Loucy (cell line): ENCODE data around the gene PET117.
A peak's percentile ranks its signal among the peaks of the same experiment; 100 is the strongest.

Experiments used
- H2AFZ ChIP-seq: fragments of 200-600 bp; sonication (generic); 2 replicates; pipeline ENCODE4 v1.6.0; 2016; ENCODE audit warnings: antibody characterized with exemption, mild to moderate bottlenecking, low read length, moderate library complexity
- H3F3A ChIP-seq: fragments of 200-600 bp; 2 replicates; pipeline ENCODE4 v1.6.0; 2016; ENCODE audit warnings: antibody characterized with exemption, low read depth, mild to moderate bottlenecking
- H3K27me3 ChIP-seq: fragments of 200-600 bp; sonication (generic); 2 replicates; pipeline ENCODE4 v1.6.1; 2014; ENCODE audit warnings: low read length, mild to moderate bottlenecking; ENCODE audit not compliant: insufficient read depth, poor library complexity, severe bottlenecking
- H3K36me3 ChIP-seq: fragments of 200-600 bp; sonication (generic); 2 replicates; pipeline ENCODE4 v1.6.1; 2016; ENCODE audit warnings: low read length; ENCODE audit not compliant: insufficient read depth
- H3K4me1 ChIP-seq: fragments of 200-600 bp; sonication (generic); 2 replicates; pipeline ENCODE4 v1.5.1; 2014; ENCODE audit warnings: low read length, mild to moderate bottlenecking; ENCODE audit not compliant: insufficient read depth, poor library complexity, severe bottlenecking
- H3K4me2 ChIP-seq: fragments of 200-600 bp; sonication (generic); 2 replicates; pipeline ENCODE4 v1.6.0; 2014; ENCODE audit warnings: antibody characterized with exemption, low read length, low read depth, mild to moderate bottlenecking; ENCODE audit not compliant: poor library complexity, severe bottlenecking
- H3K4me3 ChIP-seq: fragments of 200-600 bp; sonication (generic); 2 replicates; pipeline ENCODE4 v1.5.1; 2014; ENCODE audit warnings: low read length, mild to moderate bottlenecking, mixed read lengths; ENCODE audit not compliant: poor library complexity, severe bottlenecking
- H3K79me2 ChIP-seq: fragments of 200-600 bp; sonication (generic); 2 replicates; pipeline ENCODE4 v1.6.1; 2014; ENCODE audit warnings: low read length; ENCODE audit not compliant: insufficient read depth
- H3K9ac ChIP-seq: fragments of 200-600 bp; sonication (generic); 2 replicates; pipeline ENCODE4 v1.6.0; 2014; ENCODE audit warnings: mild to moderate bottlenecking, low read depth, low read length, moderate library complexity; ENCODE audit not compliant: poor library complexity, severe bottlenecking
- H3K9me2 ChIP-seq: fragments of 200-600 bp; sonication (generic); replicated peaks from 2 replicates; pipeline ENCODE4 v1.6.1; 2016; ENCODE audit warnings: low read depth, low read length, mixed read lengths
- H3K9me3 ChIP-seq: fragments of 200-600 bp; sonication (generic); 2 replicates; pipeline ENCODE4 v1.6.1; 2014; ENCODE audit warnings: mild to moderate bottlenecking, antibody characterized with exemption, low read length, low read depth; ENCODE audit not compliant: insufficient read depth
- H4K20me1 ChIP-seq: fragments of 200-600 bp; sonication (generic); 2 replicates; pipeline ENCODE4 v1.6.0; 2014; ENCODE audit warnings: antibody characterized with exemption, low read length, mild to moderate bottlenecking; ENCODE audit not compliant: insufficient read depth, poor library complexity, severe bottlenecking
- EZH2phosphoT487 ChIP-seq: fragments of 200-600 bp; IDR thresholded peaks from 2 replicates; pipeline ENCODE4 v1.6.1; 2018; ENCODE audit warnings: antibody characterized with exemption, mild to moderate bottlenecking, moderate library complexity, borderline replicate concordance
- TF ChIP-seq, protein P1 (sequence below): fragments of 200-600 bp; sonication (generic); conservative IDR thresholded peaks from 2 replicates; pipeline ENCODE4 v1.5.1; 2014; ENCODE audit warnings: mild to moderate bottlenecking, antibody characterized with exemption, low read length

Gene PET117

GRCh38 chr20:18139832-18140231 lies 2.2 kb downstream of the PET117 start:
- Histone ChIP-seq H4K20me1 (peaks cover 6% of the 10 kb centered on the region), H3K4me1 (peaks cover 20% of the 10 kb centered on the region), H3K27me3 (peaks cover 4% of the 10 kb centered on the region), H3F3A (no peaks in the 10 kb centered on the region), H3K4me2 (peak overlapping the region; percentile 83), H3K9me2 (no peaks in the 10 kb centered on the region), H3K79me2 (peaks cover 32% of the 10 kb centered on the region), H3K36me3 (peaks cover 8% of the 10 kb centered on the region; the same call in 1 of the 2 replicates), H3K9ac (peak overlapping the region; percentile 98), H2AFZ (no peak overlapping the region), H3K4me3 (peak overlapping the region; percentile 91), H3K9me3 (no peaks in the 10 kb centered on the region)
- TF ChIP-seq, protein P1, sequence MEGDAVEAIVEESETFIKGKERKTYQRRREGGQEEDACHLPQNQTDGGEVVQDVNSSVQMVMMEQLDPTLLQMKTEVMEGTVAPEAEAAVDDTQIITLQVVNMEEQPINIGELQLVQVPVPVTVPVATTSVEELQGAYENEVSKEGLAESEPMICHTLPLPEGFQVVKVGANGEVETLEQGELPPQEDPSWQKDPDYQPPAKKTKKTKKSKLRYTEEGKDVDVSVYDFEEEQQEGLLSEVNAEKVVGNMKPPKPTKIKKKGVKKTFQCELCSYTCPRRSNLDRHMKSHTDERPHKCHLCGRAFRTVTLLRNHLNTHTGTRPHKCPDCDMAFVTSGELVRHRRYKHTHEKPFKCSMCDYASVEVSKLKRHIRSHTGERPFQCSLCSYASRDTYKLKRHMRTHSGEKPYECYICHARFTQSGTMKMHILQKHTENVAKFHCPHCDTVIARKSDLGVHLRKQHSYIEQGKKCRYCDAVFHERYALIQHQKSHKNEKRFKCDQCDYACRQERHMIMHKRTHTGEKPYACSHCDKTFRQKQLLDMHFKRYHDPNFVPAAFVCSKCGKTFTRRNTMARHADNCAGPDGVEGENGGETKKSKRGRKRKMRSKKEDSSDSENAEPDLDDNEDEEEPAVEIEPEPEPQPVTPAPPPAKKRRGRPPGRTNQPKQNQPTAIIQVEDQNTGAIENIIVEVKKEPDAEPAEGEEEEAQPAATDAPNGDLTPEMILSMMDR = no peak
- TF ChIP-seq EZH2phosphoT487 = no peak

- Histone ChIP-seq H3K27me3 (no peaks in the 10 kb centered on the region), H3K9me3 (no peaks in the 10 kb centered on the region), H2AFZ (no peak overlapping the region), H3K79me2 (peaks cover 15% of the 10 kb centered on the region), H3K4me1 (peaks cover 4% of the 10 kb centered on the region), H3K9me2 (no peaks in the 10 kb centered on the region), H3K4me2 (no peak overlapping the region), H3F3A (no peaks in the 10 kb centered on the region), H3K4me3 (no peak overlapping the region), H3K9ac (no peak overlapping the region), H3K36me3 (peaks cover 8% of the 10 kb centered on the region; the same call in 1 of the 2 replicates), H4K20me1 (peaks cover 3% of the 10 kb centered on the region)
- TF ChIP-seq, protein P1 = no peak
- TF ChIP-seq EZH2phosphoT487 = no peak
Observed at GRCh38 chr20:18144541-18145099, 7.0 kb downstream of the PET117 start.

- H2AFZ ChIP-seq = no peak overlapping the region
- TF ChIP-seq EZH2phosphoT487 = no peak
- TF ChIP-seq, protein P1 = no peak
- no peaks in the 10 kb centered on the region for H3K36me3 ChIP-seq
- H3K4me3 ChIP-seq = no peak overlapping the region
- no peaks in the 10 kb centered on the region for H3F3A ChIP-seq
- H3K9me2 ChIP-seq = no peaks in the 10 kb centered on the region
- no peaks in the 10 kb centered on the region for H3K27me3 ChIP-seq
- H3K9ac ChIP-seq = no peak overlapping the region
- H3K79me2 ChIP-seq = no peaks in the 10 kb centered on the region
- H4K20me1 ChIP-seq = no peaks in the 10 kb centered on the region
- no peaks in the 10 kb centered on the region for H3K9me3 ChIP-seq
- H3K4me2 ChIP-seq = no peak overlapping the region
- H3K4me1 ChIP-seq = no peaks in the 10 kb centered on the region
Observed at GRCh38 chr20:18154342-18154741, 16.7 kb downstream of the PET117 start.
